Medulla oblongata (tissue), 1 donor: Measurements from ENCODE around the gene ETV4.

Source experiments
- DNase-seq: peaks from one replicate; pipeline ENCODE4 v3.0.0-alpha.2; 2015; ENCODE audit errors: extremely low spot score

ETV4 gene

DNA sequence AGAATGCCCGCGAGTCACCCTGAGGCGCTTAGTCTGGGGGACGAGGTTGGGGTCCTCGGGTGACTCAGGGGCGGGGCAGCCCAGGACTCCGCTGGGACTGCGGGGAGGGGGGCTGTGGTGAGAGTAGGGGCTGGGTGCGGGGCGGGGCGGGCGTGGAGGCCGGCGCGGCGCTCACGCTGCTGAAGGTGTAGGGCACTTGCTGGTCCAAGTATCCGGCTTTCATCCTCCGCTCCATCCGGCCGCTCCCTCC is 832 bp downstream of the ETV4 start:
- DNase-seq, result no peak

DNA sequence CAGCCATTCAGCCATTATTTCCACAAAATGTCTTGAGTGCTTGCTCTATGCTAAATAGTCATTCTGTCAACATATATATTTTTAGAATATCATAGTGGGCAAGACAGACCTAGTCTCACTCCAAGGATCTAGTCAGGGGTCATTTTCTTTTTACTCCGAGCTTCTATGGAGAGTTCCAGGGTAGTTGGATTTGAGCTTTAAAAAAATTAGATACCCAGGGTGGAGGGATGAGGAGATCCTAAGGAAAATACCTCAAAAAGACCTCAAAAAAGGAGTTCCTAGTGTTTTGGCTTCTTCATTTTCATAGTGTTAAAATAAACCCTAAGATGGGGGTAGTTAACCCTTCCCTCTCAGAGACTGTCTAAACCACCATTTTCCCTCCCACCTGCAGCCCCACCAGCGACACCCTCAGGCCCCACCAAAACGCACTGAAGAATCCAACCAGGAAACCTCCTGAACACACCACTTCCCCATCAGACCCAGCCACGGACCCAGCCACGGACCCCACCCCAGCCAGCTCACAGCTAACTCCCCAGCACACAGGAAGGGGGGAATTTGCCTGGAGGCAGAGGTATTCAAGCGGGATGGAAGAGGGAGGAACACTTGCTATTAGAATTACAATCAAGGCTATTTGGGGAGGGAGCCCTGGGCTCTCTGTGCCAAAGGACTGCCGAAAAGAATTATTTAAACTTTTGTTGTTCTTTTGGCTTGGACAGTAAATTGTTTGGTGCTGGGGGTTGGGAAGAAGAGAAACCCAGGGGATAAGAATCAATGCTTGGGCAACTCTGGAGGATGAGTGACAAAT is 2.2 kb downstream of the ETV4 start:
- DNase-seq, result no peak

DNA sequence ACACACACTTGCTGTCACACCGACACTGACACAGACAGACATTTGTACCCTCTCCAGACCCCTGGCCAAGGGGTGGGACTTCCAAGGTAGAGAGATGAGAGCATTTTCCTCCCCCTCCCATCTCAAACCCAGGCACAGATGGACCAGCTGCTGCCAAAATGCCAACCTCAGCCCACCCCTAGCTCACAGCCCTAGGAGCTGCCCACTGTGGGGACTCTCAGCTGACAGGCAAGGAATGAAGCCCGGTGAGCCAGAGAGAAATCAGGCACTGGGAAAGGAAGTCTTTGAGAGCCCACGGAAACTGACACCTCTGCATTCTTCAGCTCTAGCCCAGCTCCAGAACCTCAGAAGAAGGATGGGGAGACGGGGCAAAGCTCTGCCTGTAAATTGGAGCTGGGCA is 2.8 kb downstream of the ETV4 start:
- DNase-seq, result no peak

DNA sequence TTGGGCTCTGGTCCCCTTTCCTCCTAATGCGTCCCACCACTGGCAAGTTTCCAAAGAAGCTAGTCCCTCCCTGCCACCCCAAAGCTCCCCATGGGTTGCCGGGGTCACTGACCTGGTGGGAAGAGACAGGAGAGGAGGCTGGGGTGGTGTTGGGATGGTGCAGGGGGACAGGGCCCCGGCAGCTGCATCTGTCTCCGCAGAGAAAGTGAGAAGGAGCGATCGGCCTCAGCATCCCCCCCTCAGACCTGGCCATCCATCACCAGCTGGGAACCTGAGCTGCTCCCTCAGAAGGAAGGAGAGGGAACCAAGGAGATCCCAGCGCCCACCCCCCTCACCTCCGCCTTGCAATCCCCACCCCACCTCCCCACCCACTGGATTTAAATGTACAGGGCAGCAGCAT is 3.3 kb downstream of the ETV4 start:
- no peak for DNase-seq

DNA sequence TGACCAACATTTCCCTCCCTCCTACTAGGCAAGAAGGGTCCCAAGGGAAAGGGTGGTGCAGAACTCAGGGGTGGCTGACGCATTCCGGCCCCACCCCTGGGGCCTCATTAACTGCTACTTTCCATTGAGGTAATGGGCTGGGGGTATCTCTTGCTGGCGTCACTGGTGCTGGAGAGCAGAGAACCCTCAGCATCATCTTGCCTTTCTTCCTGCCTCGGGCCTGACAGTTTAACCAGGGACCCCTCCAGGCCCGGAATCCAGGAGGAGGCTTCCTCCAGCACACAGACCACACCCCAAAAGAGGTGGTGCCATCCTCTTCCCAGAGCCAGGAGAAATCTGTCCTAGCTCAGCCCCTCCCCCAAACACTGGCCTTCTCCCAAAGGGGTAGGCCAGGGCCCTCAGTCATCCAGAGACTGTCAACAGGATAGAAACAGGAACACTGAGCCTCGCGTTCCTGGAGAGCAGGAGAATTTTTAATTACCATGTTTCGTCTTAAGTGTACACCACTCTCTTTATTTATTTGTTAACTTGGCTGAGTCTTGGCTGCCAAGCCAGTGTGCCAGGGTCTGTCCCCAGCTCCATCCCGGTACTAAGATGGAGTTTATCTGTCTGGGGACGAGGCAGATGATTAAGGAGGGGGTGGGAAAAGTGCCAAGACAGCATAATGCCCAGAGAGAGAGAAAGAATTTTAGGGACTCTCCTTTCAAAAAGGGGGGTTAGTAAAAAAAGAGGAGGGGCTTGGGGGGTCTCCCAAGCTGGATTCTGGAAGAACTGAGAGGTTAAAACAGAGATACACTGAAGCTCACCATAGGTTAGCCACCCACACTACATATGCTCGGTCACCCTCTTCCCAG is 5.1 kb downstream of the ETV4 start:
- no peak for DNase-seq

DNA sequence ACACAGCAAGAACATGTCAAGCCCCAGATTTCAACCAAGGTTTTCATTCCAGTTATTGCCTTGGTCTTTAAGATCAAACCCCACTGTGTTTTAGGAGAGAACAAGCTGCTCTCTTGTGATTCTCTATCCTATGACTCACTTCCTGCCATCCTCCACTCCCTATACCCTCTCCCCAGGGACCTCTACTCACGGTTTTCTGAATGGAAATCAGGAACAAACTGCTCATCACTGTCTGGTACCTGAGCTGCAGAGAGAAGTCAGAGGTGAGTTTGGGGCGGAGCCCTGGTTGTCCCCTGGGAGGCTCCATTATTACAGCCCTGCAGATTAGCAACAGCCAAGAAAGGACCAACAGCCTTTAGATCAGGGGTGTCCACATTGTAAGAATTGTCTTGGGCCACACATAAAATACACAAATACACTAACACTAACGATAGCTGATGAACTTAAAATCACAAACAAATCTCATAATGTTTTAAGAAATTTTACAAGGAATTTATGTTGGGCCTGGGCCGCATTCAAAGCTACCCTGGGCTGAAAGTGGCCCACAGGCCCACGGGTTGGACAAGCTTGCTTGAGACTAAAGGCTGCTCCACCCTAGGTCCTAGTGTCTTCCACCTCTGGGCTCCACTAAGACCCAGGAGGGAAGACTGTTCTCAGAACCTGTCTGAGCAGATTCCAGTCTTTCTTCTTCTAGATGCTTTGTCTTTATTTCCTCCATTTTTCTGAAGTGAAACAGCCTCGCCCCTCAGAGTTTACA is 9.7 kb downstream of the ETV4 start:
- DNase-seq, result no peak

DNA sequence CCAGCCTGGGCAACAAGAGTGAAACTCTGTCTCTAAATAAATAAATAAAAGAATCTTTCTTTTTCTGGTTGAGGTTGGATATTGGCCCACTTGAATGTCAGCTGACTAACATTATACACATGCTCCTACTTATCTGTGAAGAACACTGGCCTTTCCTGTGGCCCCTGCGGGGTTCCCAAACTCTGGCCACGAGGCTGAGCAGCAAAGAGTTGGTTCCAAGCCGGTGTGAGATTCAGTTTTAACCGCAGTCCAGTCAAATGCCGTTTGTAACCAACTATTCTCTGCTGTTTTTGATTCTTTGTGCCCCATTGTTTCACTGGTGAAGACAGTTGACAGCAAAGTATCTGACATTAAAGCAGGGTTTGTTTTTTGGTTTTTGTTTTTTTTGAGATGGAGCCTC is 11.2 kb downstream of the ETV4 start:
- no peak for DNase-seq

DNA sequence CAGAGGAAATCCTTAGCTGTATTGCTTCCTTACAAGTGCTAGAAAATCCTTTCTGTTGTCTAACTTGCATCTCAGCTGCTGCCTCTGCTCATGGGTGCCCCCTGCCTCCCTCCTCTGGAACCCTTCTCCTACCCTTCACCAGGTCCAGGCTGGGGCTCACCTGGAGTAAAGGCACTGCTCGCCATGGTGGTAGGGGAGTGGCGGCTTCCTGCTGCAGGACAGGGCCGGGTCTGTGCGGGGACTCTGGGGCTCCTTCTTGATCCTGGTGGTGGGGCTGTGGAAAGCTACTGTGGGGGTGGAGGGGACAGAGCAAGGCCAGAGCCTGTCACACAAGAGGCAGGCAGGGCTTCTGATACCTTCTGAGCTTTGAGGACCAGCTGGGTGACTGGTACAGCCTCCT is 12.4 kb downstream of the ETV4 start:
- no peak for DNase-seq

DNA sequence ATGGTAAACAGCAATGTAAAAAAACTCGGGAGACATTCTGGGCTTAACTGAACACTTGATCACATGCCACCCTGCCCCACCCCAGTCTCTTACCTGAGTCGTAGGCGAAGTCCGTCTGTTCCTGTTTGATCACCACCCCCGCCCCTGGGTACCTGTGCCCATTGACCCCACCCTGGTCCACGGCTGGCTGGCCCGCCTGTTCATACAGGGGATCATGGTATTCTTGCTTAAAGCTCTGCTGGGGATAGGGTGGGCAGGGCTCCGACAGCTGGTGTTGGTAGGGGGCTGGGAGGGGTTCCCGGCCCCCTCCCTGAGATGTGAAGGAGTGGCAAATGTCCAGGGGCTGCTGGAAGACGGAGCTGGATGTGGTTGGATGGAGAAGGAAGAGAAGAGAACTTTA is 13.6 kb downstream of the ETV4 start:
- DNase-seq, result no peak

DNA sequence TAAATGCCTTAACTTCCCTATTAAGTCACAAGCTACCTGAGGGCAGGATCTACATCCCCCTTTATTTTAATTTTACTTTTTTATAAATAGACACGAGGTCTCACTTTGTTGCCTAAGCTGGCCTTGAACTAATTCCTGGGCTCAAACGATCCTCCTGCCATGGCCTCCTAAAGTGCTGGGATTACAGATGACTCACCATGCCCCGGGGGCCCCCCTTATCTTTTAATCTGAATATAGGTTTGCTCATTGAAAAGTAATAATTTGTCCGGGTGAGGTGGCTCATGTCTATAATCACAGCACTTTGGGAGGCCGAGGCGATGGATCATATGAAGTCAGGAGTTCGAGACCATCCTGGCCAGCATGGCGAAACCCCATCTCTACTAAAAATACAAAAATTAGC is 14.2 kb downstream of the ETV4 start:
- DNase-seq, result no peak

DNA sequence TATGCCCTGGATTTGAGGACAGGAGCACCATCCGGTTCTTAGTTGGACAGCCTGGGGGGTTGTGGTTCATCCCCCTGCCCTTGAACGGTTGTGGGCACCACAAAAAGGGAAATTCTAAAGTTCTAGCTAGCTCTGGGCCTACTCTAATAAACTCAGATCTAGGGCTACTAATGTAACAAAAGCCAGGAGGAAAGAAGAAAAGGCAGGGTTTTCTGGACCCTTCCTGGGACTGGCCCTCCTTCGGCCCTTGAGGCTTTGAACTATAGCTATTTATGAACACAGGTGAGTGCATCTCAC is 15.1 kb downstream of the ETV4 start:
- no peak for DNase-seq

DNA sequence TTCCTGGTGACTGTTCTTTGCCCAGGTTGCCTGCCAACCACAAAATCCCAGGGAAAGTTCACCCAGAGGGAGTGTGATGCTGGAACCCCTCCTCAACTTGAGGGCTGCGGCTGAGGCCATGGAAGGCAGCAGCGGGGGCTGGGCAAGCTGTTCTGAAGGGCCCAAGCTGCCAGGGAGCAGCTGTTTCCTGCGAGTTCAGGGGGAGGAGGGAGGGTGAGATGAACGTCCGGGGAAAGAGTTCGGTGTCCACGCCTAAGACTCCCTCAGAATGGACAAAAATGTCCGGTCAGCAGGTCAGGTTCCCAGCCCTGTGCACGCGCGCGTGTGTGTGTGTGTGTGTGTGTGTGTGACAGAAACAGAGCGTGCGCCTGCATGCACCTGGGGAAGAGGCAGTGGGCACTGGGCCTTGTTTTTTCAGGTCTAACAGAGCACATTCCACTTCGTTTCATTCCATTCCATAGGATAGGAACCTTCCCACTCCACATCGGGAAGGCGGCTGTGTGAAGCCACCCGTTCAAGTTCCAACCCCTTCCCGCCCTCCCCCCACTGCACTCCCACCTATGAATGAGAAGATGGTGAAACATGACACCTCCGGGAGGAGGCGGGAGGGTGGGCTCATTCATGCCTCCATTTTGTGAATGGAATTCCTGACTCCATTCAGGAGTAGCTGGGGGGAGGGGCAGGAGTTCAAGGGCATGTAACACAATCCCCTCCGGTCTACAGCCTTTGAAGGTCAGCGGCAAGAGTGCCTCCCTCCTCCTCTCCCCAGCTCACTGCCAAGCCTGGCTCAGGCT is 15.7 kb downstream of the ETV4 start:
- no peak for DNase-seq

DNA sequence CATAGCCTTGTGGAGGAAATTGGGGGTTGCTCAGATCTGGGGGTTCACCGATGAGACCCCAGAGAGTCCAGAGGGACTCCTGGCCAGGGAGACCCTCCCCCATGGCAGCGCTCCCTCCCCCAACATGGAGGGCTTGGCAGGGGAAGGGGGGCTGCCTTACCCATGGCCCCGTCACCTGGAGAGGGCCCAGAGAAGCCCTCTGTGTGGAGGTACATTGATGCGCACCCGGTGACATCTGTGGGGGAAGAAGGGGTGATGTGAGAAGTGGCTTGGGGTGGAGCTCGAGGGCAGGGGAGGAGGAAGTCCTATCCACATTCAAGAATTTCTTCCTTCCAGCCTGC is 16.2 kb downstream of the ETV4 start:
- no peak for DNase-seq

DNA sequence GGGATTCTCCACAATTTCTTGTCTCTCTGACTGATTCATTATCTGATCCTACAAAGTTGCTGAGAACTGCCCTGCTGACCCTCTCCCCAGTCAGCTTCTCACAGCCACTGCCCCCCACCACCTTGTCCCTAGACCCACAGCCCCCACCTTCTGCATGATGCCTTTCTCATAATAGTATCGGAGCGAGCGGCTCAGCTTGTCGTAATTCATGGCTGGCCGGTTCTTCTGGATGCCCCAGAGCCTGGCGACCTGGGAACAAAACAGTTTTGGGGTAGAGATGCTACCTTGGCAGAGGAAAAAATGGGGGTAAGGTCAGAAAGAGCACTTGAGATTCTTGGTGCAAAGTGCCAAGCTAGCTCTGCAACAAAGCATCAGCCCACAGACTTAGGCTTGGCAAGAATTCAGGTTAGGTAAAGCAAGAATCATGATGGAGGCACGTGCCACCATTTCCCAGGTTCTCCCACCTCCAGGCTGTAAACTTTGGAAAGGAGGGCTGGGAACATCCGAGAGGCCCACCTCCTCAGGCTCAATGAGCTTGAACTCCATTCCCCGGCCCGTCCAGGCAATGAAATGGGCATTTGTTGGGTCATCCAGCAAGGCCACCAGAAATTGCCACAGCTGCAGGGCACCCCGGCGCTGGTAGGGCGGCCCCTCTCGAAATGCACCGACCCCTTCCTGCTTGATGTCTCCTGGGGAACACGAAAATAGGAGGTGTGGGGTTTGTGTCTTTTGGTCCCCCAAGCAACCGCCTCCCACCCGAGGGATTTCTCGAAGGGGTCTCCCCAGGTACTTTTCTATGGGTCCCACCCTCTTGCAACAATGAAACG is 16.9 kb downstream of the ETV4 start:
- DNase-seq, result no peak

DNA sequence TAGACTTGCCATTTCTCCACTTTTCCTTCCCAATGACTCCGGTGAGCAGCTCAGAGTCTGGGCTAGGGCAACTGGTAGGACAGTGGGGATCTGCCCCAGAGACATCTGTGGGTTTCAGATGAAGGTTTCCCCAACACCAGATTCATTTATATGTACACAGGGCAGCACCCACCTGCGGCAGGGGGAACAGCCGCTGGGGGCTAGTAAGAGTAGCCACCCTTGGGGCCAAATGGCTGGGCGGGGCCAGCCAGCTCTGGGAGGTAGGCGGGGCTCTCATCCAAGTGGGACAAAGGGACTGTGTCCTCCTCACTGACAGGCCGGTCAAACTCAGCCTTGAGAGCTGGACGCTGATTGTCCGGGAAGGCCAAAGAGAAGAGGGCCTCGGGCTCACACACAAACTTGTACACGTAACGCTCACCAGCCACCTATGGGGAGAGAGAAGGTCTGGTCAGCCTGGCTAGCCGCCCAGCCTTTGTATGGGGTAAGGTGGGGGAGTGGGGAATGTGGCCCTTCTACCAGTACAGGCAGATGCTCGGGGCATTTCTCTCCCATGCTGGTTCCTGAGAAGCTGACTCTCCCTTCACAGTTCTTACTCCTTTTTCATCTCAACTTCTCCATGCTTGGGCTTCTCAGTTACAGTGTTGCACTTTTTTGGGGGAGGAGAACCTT is 17.7 kb downstream of the ETV4 start:
- peak; percentile 54 for DNase-seq

DNA sequence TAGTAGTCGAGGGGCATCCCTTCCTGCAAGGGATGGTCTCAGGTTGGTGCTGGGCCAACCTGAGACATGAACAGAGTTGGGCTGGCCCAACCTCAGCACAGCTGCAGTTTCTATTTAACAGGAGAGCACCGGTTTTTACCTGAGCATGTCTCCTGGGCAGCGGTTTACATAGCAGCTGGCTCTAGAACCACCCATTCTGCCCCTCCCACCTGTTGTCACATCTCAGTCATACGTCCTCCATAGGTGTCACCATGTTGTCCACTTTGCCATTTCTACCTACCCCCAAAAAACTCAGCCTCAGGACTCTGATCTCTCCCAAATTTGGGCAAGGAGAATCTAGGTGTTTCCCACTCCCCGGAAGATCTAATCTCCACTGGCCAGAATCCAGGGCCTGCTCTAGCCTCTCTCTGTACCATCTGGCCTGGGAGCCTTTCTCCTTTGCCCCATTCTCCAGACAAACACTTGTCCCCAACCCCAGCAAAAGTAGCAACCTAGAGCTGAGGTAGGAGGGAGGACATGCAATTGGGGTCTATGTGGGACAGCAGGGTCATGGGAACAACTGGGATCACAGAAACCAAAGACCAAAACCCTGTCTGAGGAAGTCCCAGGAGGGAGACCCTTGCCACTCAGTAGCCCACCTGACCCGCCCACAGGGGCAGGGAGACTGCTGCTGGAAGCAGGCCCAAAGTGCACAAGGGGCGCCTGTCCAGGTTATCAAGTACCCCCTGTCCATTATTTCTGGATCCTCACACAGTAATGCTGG is 19.1 kb downstream of the ETV4 start:
- no peak for DNase-seq

DNA sequence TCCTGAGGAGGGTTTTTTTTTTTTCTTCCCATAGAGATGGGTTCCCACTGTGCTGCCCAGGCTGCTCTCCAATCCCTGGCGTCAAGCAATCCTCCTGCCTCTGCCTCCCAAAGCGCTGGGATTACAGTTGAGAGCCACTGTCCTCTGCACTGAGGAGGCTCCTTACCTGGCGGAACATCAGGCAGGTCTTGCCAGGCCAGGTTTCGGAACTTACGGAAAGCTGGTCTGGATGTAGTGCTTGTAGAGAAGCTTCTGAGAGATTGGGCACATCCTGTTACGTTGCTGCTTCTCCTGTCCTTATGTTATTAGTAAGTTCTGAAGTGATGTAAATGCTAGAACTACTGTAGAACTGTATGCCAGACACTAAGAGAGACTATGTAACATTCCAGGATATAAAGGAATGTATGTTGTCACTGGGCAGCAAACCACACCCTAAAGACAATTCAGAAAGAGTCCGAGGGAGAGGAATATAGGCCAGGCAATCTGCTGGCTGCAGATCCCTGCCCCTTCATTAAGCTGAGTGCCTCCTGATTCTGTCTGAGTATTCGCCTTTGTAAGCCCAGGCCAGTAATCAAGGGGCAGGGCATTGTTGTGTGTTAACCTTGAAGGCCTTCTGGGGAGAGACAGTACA is 21.1 kb downstream of the ETV4 start:
- no peak for DNase-seq

DNA sequence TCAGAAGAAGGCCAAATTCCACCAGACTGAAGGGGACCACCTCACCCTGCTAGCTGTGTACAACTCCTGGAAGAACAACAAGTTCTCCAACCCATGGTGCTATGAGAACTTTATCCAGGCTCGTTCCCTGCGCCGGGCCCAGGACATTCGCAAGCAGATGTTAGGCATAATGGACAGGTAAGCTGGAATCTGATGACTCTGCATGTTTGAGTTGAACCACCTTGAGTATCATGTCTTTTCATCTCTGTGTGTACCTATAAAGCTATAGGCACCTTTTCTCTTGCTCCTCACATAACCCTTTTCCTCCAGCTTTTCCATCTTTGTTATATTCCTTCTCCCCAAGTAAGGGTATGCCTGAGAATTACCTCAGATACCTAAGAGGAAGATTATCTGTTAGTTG is 24.8 kb downstream of the ETV4 start:
- no peak for DNase-seq

DNA sequence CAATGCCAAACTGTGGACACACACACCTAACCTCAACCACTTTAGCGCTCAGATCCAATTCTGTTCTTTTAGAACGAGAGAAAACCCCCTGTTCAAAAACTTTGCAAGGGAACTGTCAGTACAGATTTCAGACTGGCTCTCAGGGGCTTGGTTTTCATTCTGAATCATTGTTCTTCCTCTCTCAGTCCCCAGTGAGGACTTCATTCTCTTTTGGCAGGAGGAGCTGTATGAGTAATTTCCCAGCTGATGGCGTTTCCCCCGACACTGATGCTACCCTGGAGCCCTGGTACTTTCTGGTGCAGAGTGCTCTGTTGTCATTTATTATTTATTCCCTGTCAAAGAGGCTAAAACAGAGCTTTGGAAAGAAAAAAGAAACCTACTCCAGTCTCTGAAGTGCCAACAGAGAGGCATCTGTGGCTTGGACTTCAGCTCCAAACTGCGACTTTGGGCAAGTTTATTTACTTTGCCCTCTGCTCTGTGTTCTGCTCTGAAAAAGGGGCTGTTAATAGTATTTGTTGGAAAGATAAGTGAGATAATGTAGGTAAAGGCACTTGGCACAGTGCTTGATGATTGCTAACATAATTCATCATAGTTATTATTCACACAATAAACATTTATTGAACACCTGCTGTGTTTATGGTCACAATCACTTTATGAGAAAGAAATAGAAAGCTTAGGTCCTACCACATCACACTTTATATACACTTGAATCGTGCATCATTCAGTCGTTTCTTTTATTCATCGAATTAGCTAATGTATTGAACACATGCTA is 28.3 kb downstream of the ETV4 start:
- peak; percentile 69 for DNase-seq
